HEK293 (cell line): Measurements from ENCODE around the gene HECTD4.

Experiments
- CTCF ChIA-PET: fragments of 350-600 bp; formaldehyde crosslinking; extraction: SDS; loops from one replicate; lab custom pipeline; 2021; ENCODE audit warnings: antibody characterized with exemption; lab: Yijun Ruan, JAX
- POLR2A ChIA-PET: fragments of 300-600 bp; formaldehyde crosslinking; extraction: SDS; loops from one replicate; lab custom pipeline; 2020; ENCODE audit warnings: antibody characterized with exemption, inconsistent platforms; lab: Yijun Ruan, JAX
- H3K27ac ChIP-seq: fragments of 200-500 bp; sonication (Bioruptor generic); 2 replicates; pipeline ENCODE4 v1.5.1; 2014; ENCODE audit warnings: low read depth, low read length, control low read depth, inconsistent platforms; ENCODE audit errors: extremely low read depth
- H3K36me3 ChIP-seq, 2 experiments: fragments of 200-500 bp in 1 of 2; sonication (Bioruptor generic) in 1 of 2; 1 replicate in 1 of 2; 2 replicates in 1 of 2; pipeline ENCODE4 v1.5.1; 2014 to 2017; ENCODE audit warnings: inconsistent platforms in 2 of 2, low read length in 2 of 2; ENCODE audit not compliant: control insufficient read depth in 2 of 2, insufficient read depth in 1 of 2
- H3K4me1 ChIP-seq: fragments of 200-500 bp; sonication (Bioruptor generic); 2 replicates; pipeline ENCODE4 v1.5.1; 2014; ENCODE audit warnings: mild to moderate bottlenecking, low read length, inconsistent platforms; ENCODE audit not compliant: control insufficient read depth, insufficient read depth
- H3K4me3 ChIP-seq: 2 replicates; pipeline ENCODE4 v1.5.1; 2011; ENCODE audit warnings: low read depth, mild to moderate bottlenecking, control low read depth, low read length, moderate library complexity
- H3K9me3 ChIP-seq: fragments of 200-500 bp; sonication (Bioruptor generic); 2 replicates; pipeline ENCODE4 v1.5.1; 2014; ENCODE audit warnings: low read depth, low read length, inconsistent platforms; ENCODE audit not compliant: control insufficient read depth, insufficient read depth
- MZF1 ChIP-seq: fragments of 450-650 bp; formaldehyde crosslinking; IDR thresholded peaks from 2 replicates; pipeline ENCODE4 v1.5.1; 2017; ENCODE audit warnings: missing biosample characterization, missing genetic modification characterization, borderline replicate concordance
- SP2 ChIP-seq: fragments of 450-650 bp; formaldehyde crosslinking; IDR thresholded peaks from 2 replicates; pipeline ENCODE4 v1.5.1; 2016; ENCODE audit warnings: missing biosample characterization, missing genetic modification characterization
- ZFP37 ChIP-seq: fragments of 450-650 bp; formaldehyde crosslinking; IDR thresholded peaks from 2 replicates; pipeline ENCODE4 v1.5.1; 2016; ENCODE audit warnings: missing biosample characterization, missing genetic modification characterization
- ZNF132 ChIP-seq: fragments of 450-650 bp; formaldehyde crosslinking; IDR thresholded peaks from 2 replicates; pipeline ENCODE4 v1.5.1; 2017; ENCODE audit warnings: missing biosample characterization, missing genetic modification characterization, borderline replicate concordance
- ZNF211 ChIP-seq: fragments of 450-650 bp; formaldehyde crosslinking; IDR thresholded peaks from 2 replicates; pipeline ENCODE4 v1.5.1; 2016; ENCODE audit warnings: low read depth, missing biosample characterization, missing genetic modification characterization
- ZNF23 ChIP-seq: fragments of 450-650 bp; formaldehyde crosslinking; IDR thresholded peaks from 2 replicates; pipeline ENCODE4 v1.5.1; 2016; ENCODE audit warnings: missing biosample characterization, missing genetic modification characterization, borderline replicate concordance
- ZNF24 ChIP-seq: fragments of 450-650 bp; formaldehyde crosslinking; IDR thresholded peaks from 2 replicates; pipeline ENCODE4 v1.5.1; 2016; ENCODE audit warnings: missing biosample characterization, missing genetic modification characterization
- ZNF302 ChIP-seq: fragments of 450-650 bp; formaldehyde crosslinking; IDR thresholded peaks from 2 replicates; pipeline ENCODE4 v1.5.1; 2016; ENCODE audit warnings: missing biosample characterization, missing genetic modification characterization, low read depth
- ZNF335 ChIP-seq: fragments of 450-650 bp; formaldehyde crosslinking; conservative IDR thresholded peaks from 2 replicates; pipeline ENCODE4 v1.5.1; 2016; ENCODE audit warnings: missing biosample characterization, missing genetic modification characterization
- ZNF391 ChIP-seq: fragments of 450-650 bp; formaldehyde crosslinking; IDR thresholded peaks from 2 replicates; pipeline ENCODE4 v1.5.1; 2016; ENCODE audit warnings: low read depth, missing biosample characterization, missing genetic modification characterization, borderline replicate concordance
- ZNF416 ChIP-seq: fragments of 450-650 bp; formaldehyde crosslinking; IDR thresholded peaks from 2 replicates; pipeline ENCODE4 v1.5.1; 2016; ENCODE audit warnings: missing biosample characterization, missing genetic modification characterization
- ZNF629 ChIP-seq: fragments of 450-650 bp; formaldehyde crosslinking; IDR thresholded peaks from 2 replicates; pipeline ENCODE4 v1.5.1; 2017; ENCODE audit warnings: missing biosample characterization, missing genetic modification characterization
- ZNF677 ChIP-seq: fragments of 450-650 bp; IDR thresholded peaks from 2 replicates; pipeline ENCODE4 v1.5.0; 2018; ENCODE audit warnings: missing biosample characterization, mild to moderate bottlenecking, missing genetic modification characterization, moderate library complexity
- ZNF830 ChIP-seq: fragments of 450-650 bp; IDR thresholded peaks from 2 replicates; pipeline ENCODE4 v1.5.0; 2018; ENCODE audit warnings: missing biosample characterization, missing genetic modification characterization, low read depth, mild to moderate bottlenecking, moderate library complexity
- TF ChIP-seq, protein P1 (sequence below): fragments of 450-650 bp; formaldehyde crosslinking; IDR thresholded peaks from 2 replicates; pipeline ENCODE4 v1.5.1; 2016; ENCODE audit warnings: missing biosample characterization, missing genetic modification characterization
- TF ChIP-seq, protein P2 (sequence below): fragments of 450-650 bp; formaldehyde crosslinking; IDR thresholded peaks from 2 replicates; pipeline ENCODE4 v1.5.1; 2016; ENCODE audit warnings: missing biosample characterization, missing genetic modification characterization
- TF ChIP-seq, protein P3 (sequence below): fragments of 450-650 bp; formaldehyde crosslinking; IDR thresholded peaks from 2 replicates; pipeline ENCODE4 v1.5.1; 2016; ENCODE audit warnings: missing biosample characterization, missing genetic modification characterization, borderline replicate concordance
- TF ChIP-seq, protein P4 (sequence below): fragments of 450-650 bp; formaldehyde crosslinking; IDR thresholded peaks from 2 replicates; pipeline ENCODE4 v1.5.1; 2016; ENCODE audit warnings: missing biosample characterization, missing genetic modification characterization

The HECTD4 gene

DNA sequence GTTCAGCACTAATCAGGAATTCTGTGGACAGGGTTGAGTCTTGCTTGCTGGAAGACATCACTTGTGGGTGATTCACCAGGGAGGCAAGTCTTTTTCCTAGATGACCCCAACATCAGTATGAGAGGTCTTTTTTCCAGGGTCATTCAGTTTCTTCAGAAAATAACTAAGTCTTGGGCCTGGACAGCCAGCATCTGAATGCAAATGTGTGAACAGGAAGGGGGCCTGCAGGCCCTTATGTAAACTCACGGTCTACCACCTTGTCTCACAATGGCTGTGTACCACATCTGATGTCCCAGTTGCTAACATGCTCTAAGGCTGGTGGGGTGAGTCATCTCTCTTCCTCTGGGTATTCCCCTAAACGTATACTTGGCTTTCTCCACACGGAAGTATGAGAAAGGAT lies 79.2 kb downstream of the HECTD4 start:
- H3K4me1 ChIP-seq: no peaks in the 10 kb centered on the region
- no peak overlapping the region for H3K27ac ChIP-seq
- H3K9me3 ChIP-seq: no peaks in the 10 kb centered on the region
- TF ChIP-seq, protein P1, sequence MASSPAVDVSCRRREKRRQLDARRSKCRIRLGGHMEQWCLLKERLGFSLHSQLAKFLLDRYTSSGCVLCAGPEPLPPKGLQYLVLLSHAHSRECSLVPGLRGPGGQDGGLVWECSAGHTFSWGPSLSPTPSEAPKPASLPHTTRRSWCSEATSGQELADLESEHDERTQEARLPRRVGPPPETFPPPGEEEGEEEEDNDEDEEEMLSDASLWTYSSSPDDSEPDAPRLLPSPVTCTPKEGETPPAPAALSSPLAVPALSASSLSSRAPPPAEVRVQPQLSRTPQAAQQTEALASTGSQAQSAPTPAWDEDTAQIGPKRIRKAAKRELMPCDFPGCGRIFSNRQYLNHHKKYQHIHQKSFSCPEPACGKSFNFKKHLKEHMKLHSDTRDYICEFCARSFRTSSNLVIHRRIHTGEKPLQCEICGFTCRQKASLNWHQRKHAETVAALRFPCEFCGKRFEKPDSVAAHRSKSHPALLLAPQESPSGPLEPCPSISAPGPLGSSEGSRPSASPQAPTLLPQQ (tag by site-specific recombination): no peak
- TF ChIP-seq ZNF302 (tag by site-specific recombination): no peak
- TF ChIP-seq ZNF391: no peak
- TF ChIP-seq ZNF335 (tag by site-specific recombination): no peak
- peaks cover 26 to 49% of the 10 kb centered on the region in 2 experiments for H3K36me3 ChIP-seq
- no peak overlapping the region for H3K4me3 ChIP-seq
- ChIA-PET CTCF (no interaction called here), POLR2A (no interaction called here)

DNA sequence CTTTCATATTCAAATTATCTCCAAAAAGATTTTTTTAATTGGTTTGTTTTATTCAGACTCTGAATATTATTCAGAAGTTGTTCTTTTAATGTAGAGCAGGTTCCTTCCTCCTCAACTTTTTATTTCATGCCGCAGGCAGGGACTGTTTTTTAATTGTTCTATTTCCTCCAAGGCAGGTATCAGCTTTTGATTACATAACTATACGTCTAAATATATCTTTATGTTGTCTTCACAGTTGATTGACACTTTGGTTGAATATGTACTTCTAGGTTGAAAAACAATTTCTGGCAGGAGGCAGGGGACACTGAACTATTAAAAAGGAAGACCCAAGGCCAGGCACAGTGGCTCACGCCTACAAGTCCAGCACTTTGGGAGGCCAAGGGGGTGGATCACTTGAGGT lies 82.5 kb downstream of the HECTD4 start:
- no peaks in the 10 kb centered on the region for H3K9me3 ChIP-seq
- CTCF ChIA-PET: interaction anchor here (1.5 kb wide), 1 partner anchor 87 kb away, joined by 3 read pairs; no protein-coding TSS in a partner anchor
- H3K27ac ChIP-seq: no peak overlapping the region
- no peak overlapping the region for H3K4me3 ChIP-seq
- TF ChIP-seq, protein P2, sequence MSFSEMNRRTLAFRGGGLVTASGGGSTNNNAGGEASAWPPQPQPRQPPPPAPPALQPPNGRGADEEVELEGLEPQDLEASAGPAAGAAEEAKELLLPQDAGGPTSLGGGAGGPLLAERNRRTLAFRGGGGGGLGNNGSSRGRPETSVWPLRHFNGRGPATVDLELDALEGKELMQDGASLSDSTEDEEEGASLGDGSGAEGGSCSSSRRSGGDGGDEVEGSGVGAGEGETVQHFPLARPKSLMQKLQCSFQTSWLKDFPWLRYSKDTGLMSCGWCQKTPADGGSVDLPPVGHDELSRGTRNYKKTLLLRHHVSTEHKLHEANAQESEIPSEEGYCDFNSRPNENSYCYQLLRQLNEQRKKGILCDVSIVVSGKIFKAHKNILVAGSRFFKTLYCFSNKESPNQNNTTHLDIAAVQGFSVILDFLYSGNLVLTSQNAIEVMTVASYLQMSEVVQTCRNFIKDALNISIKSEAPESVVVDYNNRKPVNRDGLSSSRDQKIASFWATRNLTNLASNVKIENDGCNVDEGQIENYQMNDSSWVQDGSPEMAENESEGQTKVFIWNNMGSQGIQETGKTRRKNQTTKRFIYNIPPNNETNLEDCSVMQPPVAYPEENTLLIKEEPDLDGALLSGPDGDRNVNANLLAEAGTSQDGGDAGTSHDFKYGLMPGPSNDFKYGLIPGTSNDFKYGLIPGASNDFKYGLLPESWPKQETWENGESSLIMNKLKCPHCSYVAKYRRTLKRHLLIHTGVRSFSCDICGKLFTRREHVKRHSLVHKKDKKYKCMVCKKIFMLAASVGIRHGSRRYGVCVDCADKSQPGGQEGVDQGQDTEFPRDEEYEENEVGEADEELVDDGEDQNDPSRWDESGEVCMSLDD (tag by site-specific recombination): no peak
- no peak for TF ChIP-seq SP2 (tag by site-specific recombination)
- TF ChIP-seq, protein P3, sequence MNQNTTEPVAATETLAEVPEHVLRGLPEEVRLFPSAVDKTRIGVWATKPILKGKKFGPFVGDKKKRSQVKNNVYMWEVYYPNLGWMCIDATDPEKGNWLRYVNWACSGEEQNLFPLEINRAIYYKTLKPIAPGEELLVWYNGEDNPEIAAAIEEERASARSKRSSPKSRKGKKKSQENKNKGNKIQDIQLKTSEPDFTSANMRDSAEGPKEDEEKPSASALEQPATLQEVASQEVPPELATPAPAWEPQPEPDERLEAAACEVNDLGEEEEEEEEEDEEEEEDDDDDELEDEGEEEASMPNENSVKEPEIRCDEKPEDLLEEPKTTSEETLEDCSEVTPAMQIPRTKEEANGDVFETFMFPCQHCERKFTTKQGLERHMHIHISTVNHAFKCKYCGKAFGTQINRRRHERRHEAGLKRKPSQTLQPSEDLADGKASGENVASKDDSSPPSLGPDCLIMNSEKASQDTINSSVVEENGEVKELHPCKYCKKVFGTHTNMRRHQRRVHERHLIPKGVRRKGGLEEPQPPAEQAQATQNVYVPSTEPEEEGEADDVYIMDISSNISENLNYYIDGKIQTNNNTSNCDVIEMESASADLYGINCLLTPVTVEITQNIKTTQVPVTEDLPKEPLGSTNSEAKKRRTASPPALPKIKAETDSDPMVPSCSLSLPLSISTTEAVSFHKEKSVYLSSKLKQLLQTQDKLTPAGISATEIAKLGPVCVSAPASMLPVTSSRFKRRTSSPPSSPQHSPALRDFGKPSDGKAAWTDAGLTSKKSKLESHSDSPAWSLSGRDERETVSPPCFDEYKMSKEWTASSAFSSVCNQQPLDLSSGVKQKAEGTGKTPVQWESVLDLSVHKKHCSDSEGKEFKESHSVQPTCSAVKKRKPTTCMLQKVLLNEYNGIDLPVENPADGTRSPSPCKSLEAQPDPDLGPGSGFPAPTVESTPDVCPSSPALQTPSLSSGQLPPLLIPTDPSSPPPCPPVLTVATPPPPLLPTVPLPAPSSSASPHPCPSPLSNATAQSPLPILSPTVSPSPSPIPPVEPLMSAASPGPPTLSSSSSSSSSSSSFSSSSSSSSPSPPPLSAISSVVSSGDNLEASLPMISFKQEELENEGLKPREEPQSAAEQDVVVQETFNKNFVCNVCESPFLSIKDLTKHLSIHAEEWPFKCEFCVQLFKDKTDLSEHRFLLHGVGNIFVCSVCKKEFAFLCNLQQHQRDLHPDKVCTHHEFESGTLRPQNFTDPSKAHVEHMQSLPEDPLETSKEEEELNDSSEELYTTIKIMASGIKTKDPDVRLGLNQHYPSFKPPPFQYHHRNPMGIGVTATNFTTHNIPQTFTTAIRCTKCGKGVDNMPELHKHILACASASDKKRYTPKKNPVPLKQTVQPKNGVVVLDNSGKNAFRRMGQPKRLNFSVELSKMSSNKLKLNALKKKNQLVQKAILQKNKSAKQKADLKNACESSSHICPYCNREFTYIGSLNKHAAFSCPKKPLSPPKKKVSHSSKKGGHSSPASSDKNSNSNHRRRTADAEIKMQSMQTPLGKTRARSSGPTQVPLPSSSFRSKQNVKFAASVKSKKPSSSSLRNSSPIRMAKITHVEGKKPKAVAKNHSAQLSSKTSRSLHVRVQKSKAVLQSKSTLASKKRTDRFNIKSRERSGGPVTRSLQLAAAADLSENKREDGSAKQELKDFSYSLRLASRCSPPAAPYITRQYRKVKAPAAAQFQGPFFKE: no peak
- TF ChIP-seq ZNF211 (tag by site-specific recombination): no peak
- no peak for TF ChIP-seq MZF1 (tag by site-specific recombination)
- TF ChIP-seq ZNF132 (tag by site-specific recombination): no peak
- no peak for TF ChIP-seq ZNF416 (tag by site-specific recombination)
- no peak for TF ChIP-seq ZNF830 (tag by site-specific recombination)
- no peak for TF ChIP-seq ZNF24 (tag by site-specific recombination)
- TF ChIP-seq ZFP37: no peak
- TF ChIP-seq ZNF23 (tag by site-specific recombination): no peak
- no peak for TF ChIP-seq ZNF629 (tag by site-specific recombination)
- TF ChIP-seq, protein P4, sequence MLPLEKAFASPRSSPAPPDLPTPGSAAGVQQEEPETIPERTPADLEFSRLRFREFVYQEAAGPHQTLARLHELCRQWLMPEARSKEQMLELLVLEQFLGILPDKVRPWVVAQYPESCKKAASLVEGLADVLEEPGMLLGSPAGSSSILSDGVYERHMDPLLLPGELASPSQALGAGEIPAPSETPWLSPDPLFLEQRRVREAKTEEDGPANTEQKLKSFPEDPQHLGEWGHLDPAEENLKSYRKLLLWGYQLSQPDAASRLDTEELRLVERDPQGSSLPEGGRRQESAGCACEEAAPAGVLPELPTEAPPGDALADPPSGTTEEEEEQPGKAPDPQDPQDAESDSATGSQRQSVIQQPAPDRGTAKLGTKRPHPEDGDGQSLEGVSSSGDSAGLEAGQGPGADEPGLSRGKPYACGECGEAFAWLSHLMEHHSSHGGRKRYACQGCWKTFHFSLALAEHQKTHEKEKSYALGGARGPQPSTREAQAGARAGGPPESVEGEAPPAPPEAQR: no peak
- no peak for TF ChIP-seq ZNF677
- POLR2A ChIA-PET: no interaction called here
- H3K36me3 ChIP-seq: peaks cover 13 to 43% of the 10 kb centered on the region in 2 experiments
- H3K4me1 ChIP-seq: no peaks in the 10 kb centered on the region
